GM19193 (cell line): Measurements from ENCODE around the gene RAMP2.

Experiments used
- POLR2A ChIP-seq: IDR thresholded peaks from 4 replicates; pipeline ENCODE4 v1.6.1; 2011; ENCODE audit not compliant: insufficient read depth, insufficient read length; ENCODE audit errors: extremely low read depth

The RAMP2 gene

GRCh38 chr17:42781639-42782165, 20.7 kb downstream of the RAMP2 start:
- no peak for TF ChIP-seq POLR2A

GRCh38 chr17:42782166-42783061, 21.4 kb downstream of the RAMP2 start:
- TF ChIP-seq POLR2A, result no peak

GRCh38 chr17:42783062-42783790, 22.2 kb downstream of the RAMP2 start:
- no peak for TF ChIP-seq POLR2A

- TF ChIP-seq POLR2A, result no peak
Measured at GRCh38 chr17:42783791-42784138, 22.7 kb downstream of the RAMP2 start.

- TF ChIP-seq POLR2A, result no peak
Measured at GRCh38 chr17:42784409-42784808, 23.4 kb downstream of the RAMP2 start.

- no peak for TF ChIP-seq POLR2A
Measured at GRCh38 chr17:42784811-42785592, 24.0 kb downstream of the RAMP2 start.

- no peak for TF ChIP-seq POLR2A
Measured at GRCh38 chr17:42787266-42787665, 26.2 kb downstream of the RAMP2 start.

GRCh38 chr17:42791948-42792347, 30.9 kb downstream of the RAMP2 start:
- no peak for TF ChIP-seq POLR2A

- no peak for TF ChIP-seq POLR2A
Measured at GRCh38 chr17:42792545-42792944, 31.5 kb downstream of the RAMP2 start.

GRCh38 chr17:42795061-42795460, 34.0 kb downstream of the RAMP2 start:
- no peak for TF ChIP-seq POLR2A

- no peak for TF ChIP-seq POLR2A
Measured at GRCh38 chr17:42795465-42795864, 34.4 kb downstream of the RAMP2 start.

- no peak for TF ChIP-seq POLR2A
Measured at GRCh38 chr17:42796066-42796758, 35.2 kb downstream of the RAMP2 start.

- no peak for TF ChIP-seq POLR2A
Measured at GRCh38 chr17:42797067-42798007, 36.3 kb downstream of the RAMP2 start.

GRCh38 chr17:42798011-42798382, 37.0 kb downstream of the RAMP2 start:
- no peak for TF ChIP-seq POLR2A
